Heart left ventricle (tissue), 16 donors: ENCODE data around the gene CYP4F3. TPM values are rescaled to one million over a fixed set of nuclear protein-coding genes. Genes with fewer than 3 reads are reported as not detected.

ENCODE experiments used
- ATAC-seq, 4 donors: fragments of 200-7000 bp; cut with Tn5 transposase; one replicate each; pipeline ENCODE4 v1.9.1; 2020 to 2022; ENCODE audit warnings: moderate library complexity in 4 of 4, mild to moderate bottlenecking in 3 of 4, moderate number of reproducible peaks in 1 of 4
- DNase-seq, 5 donors: peaks; one replicate each; pipeline ENCODE4 v3.0.0-alpha.2; 2020
- H3K27ac ChIP-seq, 12 donors: fragments of 200-600 bp; sonication (generic) in 4 of 12; one replicate each; pipeline versions ENCODE4 v1.5.0 to v1.8.0; 2016 to 2022; ENCODE audit warnings: mild to moderate bottlenecking in 2 of 12
- H3K27me3 ChIP-seq, 9 donors: fragments of 200-600 bp; sonication (generic) in 2 of 9; one replicate each; pipeline versions ENCODE4 v1.5.1 to v1.8.0; 2016 to 2022; ENCODE audit warnings: mild to moderate bottlenecking in 3 of 9
- H3K36me3 ChIP-seq, 9 donors: fragments of 200-600 bp; sonication (generic) in 2 of 9; one replicate each; pipeline versions ENCODE4 v1.5.0 to v1.8.0; 2018 to 2022; ENCODE audit warnings: mild to moderate bottlenecking in 2 of 9
- H3K4me1 ChIP-seq, 12 donors: fragments of 200-600 bp; sonication (generic) in 4 of 12; one replicate each; pipeline versions ENCODE4 v1.5.0 to v1.8.0; 2016 to 2022; ENCODE audit warnings: mild to moderate bottlenecking in 3 of 12
- H3K4me3 ChIP-seq, 12 donors: fragments of 200-600 bp; sonication (generic) in 4 of 12; one replicate each; pipeline versions ENCODE4 v1.5.0 to v1.8.0; 2017 to 2022; ENCODE audit warnings: mild to moderate bottlenecking in 9 of 12, moderate library complexity in 4 of 12
- H3K9me3 ChIP-seq, 12 donors: fragments of 200-600 bp; sonication (generic) in 4 of 12; one replicate each; pipeline versions ENCODE4 v1.5.0 to v1.8.0; 2016 to 2022; ENCODE audit warnings: mild to moderate bottlenecking in 1 of 12
- CTCF ChIP-seq, 12 donors: fragments of 200-600 bp; sonication (generic) in 4 of 12; IDR thresholded peaks; one replicate each; pipeline versions ENCODE4 v1.5.0 to v1.8.0; 2018 to 2022; ENCODE audit warnings: antibody characterized with exemption in 12 of 12, mild to moderate bottlenecking in 5 of 12
- POLR2A ChIP-seq, 2 donors: fragments of 450-650 bp; IDR thresholded peaks; one replicate each; pipeline ENCODE4 v1.6.1; 2017; ENCODE audit warnings: antibody characterized with exemption in 2 of 2, mild to moderate bottlenecking in 2 of 2, moderate library complexity in 2 of 2
- WGBS, 4 donors: extraction: QIAGEN DNeasy Blood & Tissue Kit in 2 of 4; methylation state at CpG; one replicate each; pipeline versions ENCODE4 v1.1.5 to v1.1.7; 2013 to 2018; 5-methylcytosine and 5-hydroxymethylcytosine counted together
- intact Hi-C, 10 donors: fragments of 100-400 bp; cut with DNase I; formaldehyde crosslinking; loops; one replicate each; pipeline versions ENCODE4 v1.11.1 to v1.14.2; 2022
- polyA plus RNA-seq, 2 donors: library from polyadenylated mRNA; stranded (reverse); fragments of 200-250 nt; gene quantifications; one replicate each; pipeline ENCODE4 v1.2.3, GENCODE V29; 2013
- total RNA-seq, 9 donors: library from RNA; depleted of rRNA in 2 of 9; stranded (reverse); fragments of >200 nt in 2 of 9; fragmentation: NEBNext Ultra II Directional in 3 of 9; extraction: Animal tissue kit (Norgen Biotek cat#: 25700) in 3 of 9; gene quantifications; one replicate each; pipeline versions ENCODE4 v1.1.0 to v1.2.4, GENCODE V29; 2016 to 2023
- donor health status: ischemic (EF 13 %, LVEDD 7.1; RV severe dilation, severe dysfunction).
- donor health status: healthy with polysubstance abuse.
- donor health status: DM: no; HTN: yes; CAD: no.
- donor health status: DM: no; HTN: no; CAD: no.
- donor health status: ischemic (EF 25% LVEDD 6.9; RV normal size, moderate dysfunction).
- donor health status: ischemic (EF 25% LVEDD 5.7; RV mildly dilated, moderate dysfunction).
- donor health status: healthy.
- donor health status: DM: yes; HTN: yes; CAD: no.
- donor health status: ischemic (EF 35%, LVEDD 5.7; RV mildly dilated, moderate dysfunction).
- donor health status: nonischemic (EF 11% LVEDD 7.7; RV severe dilation, severe dysfunction).
- donor health status: DM: yes; HTN: yes; CAD: no.
- donor health status: PGD.
- donor health status: ischemic (EF 29% LVEDD 5.4; RV normal size, mild dysfunction).
- donor health status: nonischemic (EF 23%, LVEDD 6.1; RV moderate dilation, normal function).

CYP4F3 gene
- total and polyA plus RNA-seq, 11 donors = 0.04 to 1.9 (median 0.29) TPM; not detected in 4

- intact Hi-C loops = no loop called here
- no peak overlapping the region for H3K27ac ChIP-seq
- no peaks in the 10 kb centered on the region for H3K9me3 ChIP-seq
- peaks cover 0 to 9% (median 0%) of the 10 kb centered on the region in 9 donors for H3K27me3 ChIP-seq
- no peak overlapping the region for H3K4me3 ChIP-seq
- H3K36me3 ChIP-seq = no peaks in the 10 kb centered on the region
- TF ChIP-seq CTCF (IDR thresholded peaks at IDR 0.05) = no peak
- TF ChIP-seq POLR2A (IDR thresholded peaks at IDR 0.05) = no peak
- WGBS, 4 donors = 79 to 86% (median 83%) methylated on average over 8 of the region's 8 CpGs
- H3K4me1 ChIP-seq = no peaks in the 10 kb centered on the region
- no peak for DNase-seq
- ATAC-seq = no peak
These were observed 31.4 kb upstream of the CYP4F3 start for GRCh38 chr19:15609261-15609660.

GRCh38 chr19:15612342-15612741, 28.4 kb upstream of the CYP4F3 start:
- no peak for TF ChIP-seq CTCF (IDR thresholded peaks at IDR 0.05)
- TF ChIP-seq POLR2A (IDR thresholded peaks at IDR 0.05) = no peak
- Histone ChIP-seq H3K4me3 (no peak overlapping the region), H3K27ac (no peak overlapping the region), H3K36me3 (no peaks in the 10 kb centered on the region), H3K9me3 (no peaks in the 10 kb centered on the region), H3K4me1 (no peaks in the 10 kb centered on the region), H3K27me3 (peaks cover 0 to 18% (median 0%) of the 10 kb centered on the region in 9 donors)
- DNase-seq (no peak), ATAC-seq (no peak)
- intact Hi-C loops = loop anchor here in 1 of 10 donors (10.0 kb wide), 1 partner anchor 422 kb away; no protein-coding TSS in a partner anchor
- WGBS, 4 donors = 50 to 59% (median 52%) methylated on average over 5 of the region's 5 CpGs

- H3K4me1 ChIP-seq = no peaks in the 10 kb centered on the region
- TF ChIP-seq POLR2A (IDR thresholded peaks at IDR 0.05) = no peak
- no peak for TF ChIP-seq CTCF (IDR thresholded peaks at IDR 0.05)
- intact Hi-C loops = loop anchor here in 1 of 10 donors (10.0 kb wide), 1 partner anchor 421 kb away; no protein-coding TSS in a partner anchor
- H3K36me3 ChIP-seq = no peaks in the 10 kb centered on the region
- H3K27ac ChIP-seq = no peak overlapping the region
- DNase-seq (no peak), ATAC-seq (no peak)
- H3K27me3 ChIP-seq = peaks cover 0 to 28% (median 0%) of the 10 kb centered on the region in 9 donors
- WGBS, 4 donors = 88 to 92% (median 90%) methylated on average over 3 of the region's 3 CpGs
- H3K4me3 ChIP-seq = no peak overlapping the region
- H3K9me3 ChIP-seq = no peaks in the 10 kb centered on the region
These were observed 27.4 kb upstream of the CYP4F3 start for GRCh38 chr19:15613338-15613737.

GRCh38 chr19:15614507-15615379, 26.0 kb upstream of the CYP4F3 start, which contains the start of gene CYP4F8:
CYP4F8 (plus strand) TSS chr19:15615218; CDS start chr19:15615617, 399 bp downstream.
- Histone ChIP-seq H3K27ac (no peak within 1 kb of the TSS), H3K4me3 (no peak within 1 kb of the TSS), H3K9me3 (no peaks in the 10 kb centered on the region), H3K4me1 (no peaks in the 10 kb centered on the region), H3K36me3 (no peaks in the 10 kb centered on the region), H3K27me3 (peaks cover 0 to 37% (median under 1%) of the 10 kb centered on the region in 9 donors)
- TF ChIP-seq CTCF (IDR thresholded peaks at IDR 0.05) = no peak
- TF ChIP-seq POLR2A (IDR thresholded peaks at IDR 0.05) = no peak
- ATAC-seq (no peak), DNase-seq (no peak)
- intact Hi-C loops = loop anchor here in 1 of 10 donors (10.0 kb wide), 1 partner anchor 420 kb away; no protein-coding TSS in a partner anchor
- 35 to 54% (median 43%) methylated on average over 5 to 8 of the region's 8 CpGs for WGBS, 4 donors
